Measurements from ENCODE around the gene SNX12. TPM values are rescaled to one million over a fixed set of nuclear protein-coding genes. Genes with fewer than 3 reads are reported as not detected.

SNX12 gene
- 72.2 and 88.6 TPM in 2 replicates for total RNA-seq (2014; rRNA removed)
- polyA plus RNA-seq (2012) = 95.6 TPM

GRCh38 chrX:71068044-71068918, at the start of gene SNX12:
SNX12 (minus strand) TSS chrX:71068334; CDS start chrX:71068306, 28 bp downstream.
- DNase-seq (ENCODE audit: low read depth) = peak; percentile 92

DNA sequence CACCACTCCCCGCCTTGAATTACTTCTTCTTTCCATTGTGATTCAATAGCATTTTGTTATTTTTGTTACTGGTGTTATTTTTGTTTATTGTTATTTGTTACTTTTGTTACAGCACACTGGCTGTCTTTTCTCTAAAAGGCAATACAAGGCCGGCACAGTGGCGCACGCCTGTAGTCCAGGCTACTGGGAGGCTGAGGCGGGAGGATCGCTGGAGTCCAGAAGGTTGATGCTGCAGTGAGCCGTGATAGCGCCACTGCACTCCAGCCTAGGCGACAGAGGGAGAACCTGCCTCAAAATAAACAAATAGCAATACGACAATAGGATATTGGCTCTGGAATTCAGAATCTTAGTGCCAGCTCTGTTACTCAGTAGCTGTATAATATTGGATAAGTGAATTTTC, 49.2 kb upstream of the SNX12 start:
- DNase-seq (ENCODE audit: low read depth) = no peak

- no peak for DNase-seq (ENCODE audit: low read depth)
These were observed 43.8 kb upstream of the SNX12 start for GRCh38 chrX:71111921-71112431.

DNA sequence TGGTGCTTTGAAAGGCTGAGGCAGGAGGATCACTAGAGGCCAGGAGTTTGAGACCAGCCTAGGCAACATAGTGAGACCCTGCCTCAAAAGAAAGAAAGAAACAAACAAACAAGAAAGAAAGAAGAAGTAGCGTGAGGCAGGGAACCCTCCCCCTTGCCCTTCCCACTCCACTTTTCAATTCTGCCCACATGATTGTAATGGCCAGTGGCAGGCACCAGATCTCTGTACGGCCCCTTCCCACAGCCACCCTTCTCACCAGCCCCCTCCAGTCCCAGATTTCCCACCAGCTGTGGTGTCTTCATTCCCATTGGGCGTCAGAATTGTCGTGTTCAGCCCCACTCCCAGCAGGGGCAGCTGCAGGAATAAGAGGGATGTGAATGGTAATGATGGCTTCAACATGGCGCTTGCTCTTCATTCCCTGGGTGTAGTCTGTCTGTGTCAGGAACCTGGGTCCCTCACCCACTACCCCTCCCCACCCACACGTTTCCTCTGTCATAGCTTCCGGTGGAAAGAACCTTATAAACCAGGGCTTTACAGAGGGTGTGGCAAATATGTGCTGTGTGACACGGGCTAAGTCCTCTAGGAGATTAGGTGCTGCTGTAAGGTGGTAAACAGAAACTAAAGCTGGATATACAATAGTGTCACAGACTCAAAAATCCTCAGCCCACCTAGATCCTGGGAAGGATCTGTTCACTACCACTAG, 43.2 kb upstream of the SNX12 start, which contains the start of gene IL2RG:
TSS of gene IL2RG (minus strand) at position 437 of the 703 bp plus-strand sequence. CDS start at position 399, 38 bp downstream.
- DNase-seq (ENCODE audit: low read depth) = no peak

GRCh38 chrX:71109051-71109450, 40.9 kb upstream of the SNX12 start:
- DNase-seq (ENCODE audit: low read depth) = no peak

- DNase-seq (ENCODE audit: low read depth) = no peak
These were observed 39.7 kb upstream of the SNX12 start for GRCh38 chrX:71107762-71108360.

DNA sequence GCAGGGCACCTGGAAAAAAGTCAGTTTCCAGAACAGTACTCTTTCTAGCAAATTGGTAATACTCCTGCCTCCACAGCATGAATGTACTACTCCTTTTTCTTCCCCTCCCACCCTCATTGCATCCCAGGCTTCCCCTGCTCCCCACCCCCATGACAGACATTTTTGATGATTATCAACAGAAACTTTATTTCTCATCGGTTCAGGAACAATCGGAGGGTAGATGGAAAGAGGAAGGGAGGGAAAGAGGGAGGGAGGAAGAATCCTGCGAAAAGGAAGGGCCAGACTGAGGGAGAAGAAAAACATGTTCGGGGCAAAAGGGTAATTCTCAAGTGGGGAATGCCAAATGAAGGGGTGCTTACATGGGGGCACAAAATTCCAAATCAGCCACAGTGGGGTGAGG, 39.1 kb upstream of the SNX12 start:
- no peak for DNase-seq (ENCODE audit: low read depth)

GRCh38 chrX:71106427-71106826, 38.3 kb upstream of the SNX12 start, which contains the start of gene CXorf65:
CXorf65 (minus strand) TSS chrX:71106740; CDS start chrX:71106556, 184 bp downstream.
- DNase-seq (ENCODE audit: low read depth) = no peak

- DNase-seq (ENCODE audit: low read depth) = no peak
These were observed 37.5 kb upstream of the SNX12 start for GRCh38 chrX:71105628-71106027.

DNA sequence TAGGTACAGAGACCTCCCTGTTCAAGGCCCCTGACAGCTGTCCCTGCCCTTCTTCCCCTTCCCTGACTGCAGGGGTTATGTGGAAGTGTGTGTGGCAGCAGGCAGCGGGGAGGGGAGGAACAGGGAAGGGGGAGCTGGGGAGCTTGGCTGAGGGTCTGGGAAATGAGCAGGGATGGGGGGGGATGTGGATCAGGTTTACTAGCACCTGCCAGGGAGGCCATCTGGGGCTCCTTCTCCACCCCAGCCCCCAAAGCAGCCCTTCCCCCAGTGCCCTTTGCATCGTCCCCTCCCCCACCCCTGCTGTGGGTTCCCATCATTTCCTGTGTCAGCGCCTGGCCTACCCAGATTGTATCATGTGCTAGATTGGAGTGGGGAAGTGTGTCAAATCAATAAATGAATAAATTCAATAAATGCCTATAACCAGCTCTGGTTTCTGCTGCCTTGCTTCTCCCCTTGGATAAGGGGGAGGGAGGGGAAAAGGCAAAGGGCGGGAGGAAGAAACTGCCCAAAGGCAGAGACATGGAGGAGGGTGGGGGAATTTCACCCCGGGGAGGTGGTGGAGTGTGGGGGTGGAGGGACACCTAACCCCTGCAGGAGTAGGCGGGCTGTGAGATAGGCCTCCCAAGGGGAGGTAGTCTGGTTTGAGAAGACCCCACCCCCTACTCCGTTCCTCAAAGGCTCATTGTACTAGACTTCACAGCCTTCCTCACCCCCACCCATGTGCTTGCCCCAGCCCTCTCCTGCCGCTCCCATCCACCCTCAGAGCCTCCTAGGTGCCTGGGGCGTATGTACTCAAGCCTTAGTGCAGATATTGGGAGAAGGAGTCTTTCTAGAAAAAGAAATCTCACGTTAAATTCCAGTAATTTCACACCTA, 35.2 kb upstream of the SNX12 start:
- DNase-seq (ENCODE audit: low read depth) = no peak

DNA sequence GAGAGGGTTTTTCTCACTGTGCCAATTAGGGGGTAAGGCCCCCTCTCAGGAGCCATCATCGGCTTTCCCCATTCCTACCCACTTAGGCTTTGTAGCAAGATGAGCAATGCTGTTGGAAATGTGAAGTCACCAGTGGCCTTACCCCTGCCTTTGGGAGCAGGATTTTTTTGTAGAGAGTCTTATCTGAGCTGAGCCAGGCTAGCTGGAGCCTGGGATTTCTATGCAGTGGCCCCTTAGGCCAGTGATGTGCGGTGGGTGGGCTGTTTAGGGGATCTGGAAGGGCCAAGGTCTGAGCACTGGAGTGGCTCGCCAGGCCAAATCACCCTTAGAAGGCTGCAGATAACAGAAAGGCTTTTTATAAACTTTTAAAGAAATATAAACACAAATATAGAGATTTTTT, 34.2 kb upstream of the SNX12 start:
- no peak for DNase-seq (ENCODE audit: low read depth)

GRCh38 chrX:71100581-71101505, 32.7 kb upstream of the SNX12 start:
- no peak for DNase-seq (ENCODE audit: low read depth)

DNA sequence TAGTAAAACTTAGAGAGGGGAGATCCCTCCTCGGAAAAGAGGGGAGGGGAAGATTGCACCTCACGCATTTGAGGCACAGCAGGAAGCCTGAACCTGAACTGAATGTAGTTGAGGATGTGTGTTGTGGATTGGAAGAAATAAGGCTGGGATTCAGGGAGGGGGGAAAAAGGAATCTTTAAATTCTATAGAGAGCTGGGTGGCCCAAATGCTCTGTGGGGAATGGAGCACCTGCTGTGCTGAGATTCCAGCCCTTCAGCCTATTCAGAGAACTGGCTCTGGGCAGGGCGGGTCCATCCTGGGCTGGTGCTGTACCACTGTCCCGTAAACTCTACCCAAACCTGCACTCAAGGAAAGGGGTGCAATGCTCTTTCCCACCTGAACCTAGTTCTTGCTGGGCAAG, 31.6 kb upstream of the SNX12 start:
- DNase-seq (ENCODE audit: low read depth) = no peak

GRCh38 chrX:71098951-71099506, 30.9 kb upstream of the SNX12 start:
- no peak for DNase-seq (ENCODE audit: low read depth)

GRCh38 chrX:71098302-71098701, 30.2 kb upstream of the SNX12 start:
- DNase-seq (ENCODE audit: low read depth) = no peak

GRCh38 chrX:71096760-71097032, 28.6 kb upstream of the SNX12 start:
- no peak for DNase-seq (ENCODE audit: low read depth)

GRCh38 chrX:71095981-71096759, 28.0 kb upstream of the SNX12 start:
- peak; percentile 20 for DNase-seq (ENCODE audit: low read depth)

GRCh38 chrX:71095555-71095980, 27.4 kb upstream of the SNX12 start, which contains the start of gene FOXO4:
FOXO4 (plus strand) TSS chrX:71095851; CDS start chrX:71096529, 678 bp downstream.
- DNase-seq (ENCODE audit: low read depth) = peak; percentile 67

- DNase-seq (ENCODE audit: low read depth) = no peak
These were observed 26.9 kb upstream of the SNX12 start for GRCh38 chrX:71095033-71095432.
